GM10248 (cell line): Measurements from ENCODE around the gene RPL7A.
"Not testable (repeated sequence)": the region's sequence is repeated elsewhere in the genome, so short reads cannot be mapped to it uniquely, and the experiment has no call there.

Source experiments
- CTCF ChIA-PET: fragments of 300-600 bp; sonication (Branson Sonifier 250); formaldehyde crosslinking; extraction: SDS; loops from one replicate; lab custom pipeline; 2021; ENCODE audit warnings: antibody characterized with exemption; lab: Yijun Ruan, JAX
- POLR2A ChIA-PET: fragments of 350-650 bp; sonication (Branson Sonifier 250); formaldehyde crosslinking; extraction: SDS; loops from one replicate; lab custom pipeline; 2020; ENCODE audit warnings: antibody characterized with exemption; lab: Yijun Ruan, JAX
- DNase-seq: peaks from one replicate; pipeline ENCODE4 v3.0.0; 2012; ENCODE audit errors: extremely low spot score
- CTCF ChIP-seq: IDR thresholded peaks from 2 replicates; pipeline ENCODE4 v1.5.1; 2012; ENCODE audit warnings: mild to moderate bottlenecking, low read depth; ENCODE audit errors: extremely low read depth, missing control alignments, control extremely low read depth

The RPL7A gene

GRCh38 chr9:133305731-133306130 lies 42.3 kb upstream of the RPL7A start:
- POLR2A ChIA-PET, result no interaction called here
- no peak for DNase-seq

GRCh38 chr9:133306242-133307204 lies 41.5 kb upstream of the RPL7A start:
- DNase-seq, result no peak
- TF ChIP-seq CTCF, result no peak
- CTCF ChIA-PET, result interaction anchor here (1.1 to 2.1 kb wide), 2 partner anchors 23 to 121 kb away, joined by 3 to 6 read pairs; no protein-coding TSS in a partner anchor
- POLR2A ChIA-PET, result interaction anchor here (0.6 kb wide), 1 partner anchor 980 kb away, joined by 3 read pairs; no protein-coding TSS in a partner anchor

More at GRCh38 chr9:133305731-133306130, 42.3 kb upstream of the RPL7A start:
- CTCF ChIA-PET, result no interaction called here
- TF ChIP-seq CTCF, result no peak

- no peak for TF ChIP-seq CTCF
These were observed 40.7 kb upstream of the RPL7A start for GRCh38 chr9:133307301-133307700.

GRCh38 chr9:133309608-133310007 lies 38.4 kb upstream of the RPL7A start:
- no peak for TF ChIP-seq CTCF
- POLR2A ChIA-PET, result no interaction called here
- no peak for DNase-seq
- CTCF ChIA-PET, result no interaction called here

More at GRCh38 chr9:133307301-133307700, 40.7 kb upstream of the RPL7A start:
- DNase-seq, result no peak
- CTCF ChIA-PET, result interaction anchor here (1.1 to 2.1 kb wide), 3 partner anchors 23 to 122 kb away, joined by 3 to 6 read pairs (median 4); no protein-coding TSS in a partner anchor
- POLR2A ChIA-PET, result no interaction called here

- TF ChIP-seq CTCF, result no peak
- ChIA-PET POLR2A (no interaction called here), CTCF (no interaction called here)
- DNase-seq, result no peak
These were observed 32.0 kb upstream of the RPL7A start for GRCh38 chr9:133315997-133316396.

GRCh38 chr9:133317551-133317950 lies 30.5 kb upstream of the RPL7A start:
- CTCF ChIA-PET, DNase-seq, POLR2A ChIA-PET: not testable (repeated sequence)

GRCh38 chr9:133320421-133320881 lies 27.6 kb upstream of the RPL7A start:
- POLR2A ChIA-PET, result no interaction called here
- CTCF ChIA-PET, result interaction anchor here (0.8 kb wide), 1 partner anchor 9 kb away, joined by 4 read pairs; no protein-coding TSS in a partner anchor
- TF ChIP-seq CTCF, result no peak
- no peak for DNase-seq
